Smooth muscle cell (in vitro differentiated cells): Measurements from ENCODE around the gene CTRL. TPM values are rescaled to one million over a fixed set of nuclear protein-coding genes. Genes with fewer than 3 reads are reported as not detected.

Experiments
- DNase-seq: peaks from one replicate; lab custom pipeline; 2025; ENCODE audit not compliant: unreplicated experiment; lab: John Stamatoyannopoulos, UW
- H2AFZ ChIP-seq: fragments of 200-600 bp; sonication (generic); 2 replicates; pipeline ENCODE4 v1.6.0; 2016; ENCODE audit warnings: antibody characterized with exemption, low read depth, mild to moderate bottlenecking
- H3F3A ChIP-seq: fragments of 200-600 bp; sonication (generic); 2 replicates; pipeline ENCODE4 v1.6.0; 2017; ENCODE audit warnings: antibody characterized with exemption, low read depth
- H3K27ac ChIP-seq: fragments of 200-600 bp; sonication (generic); 2 replicates; pipeline ENCODE4 v1.5.1; 2016; ENCODE audit warnings: low read depth, mild to moderate bottlenecking
- H3K27me3 ChIP-seq: fragments of 200-600 bp; sonication (generic); 2 replicates; pipeline ENCODE4 v1.6.1; 2016; ENCODE audit warnings: low read depth, mild to moderate bottlenecking
- H3K36me3 ChIP-seq: fragments of 200-600 bp; sonication (generic); 2 replicates; pipeline ENCODE4 v1.5.1; 2016; ENCODE audit warnings: low read depth
- H3K4me1 ChIP-seq: fragments of 200-600 bp; sonication (generic); 2 replicates; pipeline ENCODE4 v1.5.1; 2016; ENCODE audit warnings: low read depth
- H3K4me2 ChIP-seq: fragments of 200-600 bp; sonication (generic); 2 replicates; pipeline ENCODE4 v1.6.0; 2016; ENCODE audit warnings: mild to moderate bottlenecking
- H3K4me3 ChIP-seq: fragments of 200-600 bp; sonication (generic); 2 replicates; pipeline ENCODE4 v1.5.1; 2016; ENCODE audit warnings: mild to moderate bottlenecking
- H3K79me2 ChIP-seq: fragments of 200-600 bp; sonication (generic); 2 replicates; pipeline ENCODE4 v1.6.0; 2016; ENCODE audit warnings: low read depth, mild to moderate bottlenecking
- H3K9ac ChIP-seq: fragments of 200-600 bp; sonication (generic); 2 replicates; pipeline ENCODE4 v1.6.0; 2016; ENCODE audit warnings: low read depth
- H3K9me3 ChIP-seq: fragments of 200-600 bp; sonication (generic); replicated peaks from 2 replicates; pipeline ENCODE4 v1.5.1; 2016; ENCODE audit warnings: low read depth
- H4K20me1 ChIP-seq: fragments of 200-600 bp; sonication (generic); 2 replicates; pipeline ENCODE4 v1.6.0; 2016; ENCODE audit warnings: low read depth
- WGBS: methylation state at CpG from one replicate; pipeline ENCODE4 v1.1.7; 2016; ENCODE audit warnings: low lambda C conversion rate; 5-methylcytosine and 5-hydroxymethylcytosine counted together
- polyA plus RNA-seq: library from polyadenylated mRNA; unstranded; fragments of >200 nt; fragmentation: Nextera tagmentation; extraction: Ambion mirVana; gene quantifications from 2 replicates; pipeline ENCODE4 v1.2.1, GENCODE V29; 2016
- total RNA-seq: library from RNA; depleted of rRNA; stranded (reverse); fragments of >200 nt; gene quantifications from 2 replicates; pipeline ENCODE4 v1.2.3, GENCODE V29; 2014
- TF ChIP-seq, protein P1 (sequence below): fragments of 200-600 bp; sonication (generic); IDR thresholded peaks from 2 replicates; pipeline ENCODE4 v1.5.1; 2017; ENCODE audit warnings: borderline replicate concordance, mild to moderate bottlenecking, antibody characterized with exemption; ENCODE audit not compliant: insufficient read depth, poor library complexity, severe bottlenecking

CTRL gene
- total and polyA plus RNA-seq, 2 experiments from 2014 or later, result 0.90 to 14.8 TPM

- H3K27me3 ChIP-seq, result no peaks in the 10 kb centered on the region
Measured at GRCh38 chr16:67886387-67886786, 45.3 kb downstream of the CTRL start.

DNA sequence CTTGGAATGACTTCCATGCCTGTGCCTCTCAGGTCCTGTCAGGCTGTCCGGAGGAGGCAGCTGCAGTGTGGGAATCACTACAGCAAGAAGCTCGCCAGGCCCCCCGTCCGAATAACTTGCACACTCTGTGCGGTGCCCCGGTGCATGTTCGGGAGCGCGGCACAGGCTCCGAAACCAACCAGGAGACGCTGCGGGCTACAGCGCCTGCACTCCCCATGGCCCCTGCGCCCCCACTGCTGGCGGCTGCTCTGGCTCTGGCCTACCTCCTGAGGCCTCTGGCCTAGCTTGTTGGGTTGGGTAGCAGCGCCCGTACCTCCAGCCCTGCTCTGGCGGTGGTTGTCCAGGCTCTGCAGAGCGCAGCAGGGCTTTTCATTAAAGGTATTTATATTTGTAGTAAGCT, 45.7 kb downstream of the CTRL start:
- H2AFZ ChIP-seq, result no peak overlapping the region
- no peak overlapping the region for H3K27ac ChIP-seq
- H3K79me2 ChIP-seq, result no peaks in the 10 kb centered on the region
- H3K9ac ChIP-seq, result no peak overlapping the region
- no peak overlapping the region for H3K4me3 ChIP-seq
- H3K4me1 ChIP-seq, result peaks cover 5% of the 10 kb centered on the region
- TF ChIP-seq, protein P1, sequence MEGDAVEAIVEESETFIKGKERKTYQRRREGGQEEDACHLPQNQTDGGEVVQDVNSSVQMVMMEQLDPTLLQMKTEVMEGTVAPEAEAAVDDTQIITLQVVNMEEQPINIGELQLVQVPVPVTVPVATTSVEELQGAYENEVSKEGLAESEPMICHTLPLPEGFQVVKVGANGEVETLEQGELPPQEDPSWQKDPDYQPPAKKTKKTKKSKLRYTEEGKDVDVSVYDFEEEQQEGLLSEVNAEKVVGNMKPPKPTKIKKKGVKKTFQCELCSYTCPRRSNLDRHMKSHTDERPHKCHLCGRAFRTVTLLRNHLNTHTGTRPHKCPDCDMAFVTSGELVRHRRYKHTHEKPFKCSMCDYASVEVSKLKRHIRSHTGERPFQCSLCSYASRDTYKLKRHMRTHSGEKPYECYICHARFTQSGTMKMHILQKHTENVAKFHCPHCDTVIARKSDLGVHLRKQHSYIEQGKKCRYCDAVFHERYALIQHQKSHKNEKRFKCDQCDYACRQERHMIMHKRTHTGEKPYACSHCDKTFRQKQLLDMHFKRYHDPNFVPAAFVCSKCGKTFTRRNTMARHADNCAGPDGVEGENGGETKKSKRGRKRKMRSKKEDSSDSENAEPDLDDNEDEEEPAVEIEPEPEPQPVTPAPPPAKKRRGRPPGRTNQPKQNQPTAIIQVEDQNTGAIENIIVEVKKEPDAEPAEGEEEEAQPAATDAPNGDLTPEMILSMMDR, result no peak
- H3K4me2 ChIP-seq, result no peak overlapping the region
- H4K20me1 ChIP-seq, result peaks cover 16% of the 10 kb centered on the region
- no peaks in the 10 kb centered on the region for H3K36me3 ChIP-seq
- no peak for DNase-seq
- H3F3A ChIP-seq, result no peaks in the 10 kb centered on the region
- WGBS, result 97% methylated on average over 19 of the region's 19 CpGs
- no peaks in the 10 kb centered on the region for H3K9me3 ChIP-seq
- H3K27me3 ChIP-seq, result no peaks in the 10 kb centered on the region

More at GRCh38 chr16:67886387-67886786, 45.3 kb downstream of the CTRL start:
- 90% methylated on average over 5 of the region's 5 CpGs for WGBS
- Histone ChIP-seq H3K9ac (no peak overlapping the region), H3K27ac (no peak overlapping the region), H3K79me2 (no peaks in the 10 kb centered on the region), H3K4me1 (peaks cover 5% of the 10 kb centered on the region), H3K4me3 (no peak overlapping the region), H3K4me2 (no peak overlapping the region), H4K20me1 (peaks cover 16% of the 10 kb centered on the region), H3K9me3 (no peaks in the 10 kb centered on the region), H3K36me3 (no peaks in the 10 kb centered on the region), H2AFZ (no peak overlapping the region), H3F3A (no peaks in the 10 kb centered on the region)
- no peak for DNase-seq
- TF ChIP-seq, protein P1, result no peak

GRCh38 chr16:67885545-67885944, 46.1 kb downstream of the CTRL start:
- H3K9me3 ChIP-seq, result no peaks in the 10 kb centered on the region
- TF ChIP-seq, protein P1, result no peak
- no peaks in the 10 kb centered on the region for H3K27me3 ChIP-seq
- no peak for DNase-seq
- peaks cover 16% of the 10 kb centered on the region for H4K20me1 ChIP-seq
- H3K4me3 ChIP-seq, result no peak overlapping the region
- H2AFZ ChIP-seq, result no peak overlapping the region
- H3K4me1 ChIP-seq, result peaks cover 5% of the 10 kb centered on the region
- 95% methylated on average over 12 of the region's 12 CpGs for WGBS
- no peaks in the 10 kb centered on the region for H3K36me3 ChIP-seq
- no peaks in the 10 kb centered on the region for H3F3A ChIP-seq
- H3K79me2 ChIP-seq, result no peaks in the 10 kb centered on the region
- no peak overlapping the region for H3K9ac ChIP-seq
- no peak overlapping the region for H3K27ac ChIP-seq
- no peak overlapping the region for H3K4me2 ChIP-seq

DNA sequence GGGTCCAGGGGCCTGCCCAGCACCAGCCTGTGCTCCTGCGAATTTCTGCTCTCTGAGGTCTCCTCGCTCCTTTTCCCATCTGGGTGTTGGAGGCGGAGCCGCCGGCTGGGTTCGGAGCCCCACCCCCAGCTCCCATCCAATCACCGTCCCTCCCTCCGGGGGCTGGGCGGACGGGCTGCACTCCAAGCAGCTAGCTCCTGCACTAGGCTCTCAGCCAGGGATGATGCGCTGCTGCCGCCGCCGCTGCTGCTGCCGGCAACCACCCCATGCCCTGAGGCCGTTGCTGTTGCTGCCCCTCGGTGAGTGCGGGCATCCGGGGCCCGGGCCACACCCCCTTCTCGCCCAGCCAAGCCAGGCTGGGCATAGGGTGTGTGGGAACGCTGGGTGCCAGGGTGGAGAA, 47.0 kb downstream of the CTRL start, which contains the start of gene NRN1L:
NRN1L (plus strand) TSS at position 202 of the 400 bp plus-strand sequence; CDS start at position 221, 19 bp downstream.
- TF ChIP-seq, protein P1, result no peak
- no peaks in the 10 kb centered on the region for H3K79me2 ChIP-seq

More for the DNA sequence above, 47.0 kb downstream of the CTRL start, which contains the start of gene NRN1L:
- Histone ChIP-seq H3K9me3 (no peaks in the 10 kb centered on the region), H3K4me1 (peaks cover 5% of the 10 kb centered on the region), H3K4me2 (no peak within 1 kb of the TSS), H3F3A (no peaks in the 10 kb centered on the region), H3K36me3 (no peaks in the 10 kb centered on the region), H4K20me1 (peaks cover 16% of the 10 kb centered on the region), H3K4me3 (no peak within 1 kb of the TSS), H3K27ac (no peak within 1 kb of the TSS), H3K27me3 (no peaks in the 10 kb centered on the region), H2AFZ (no peak within 1 kb of the TSS), H3K9ac (no peak within 1 kb of the TSS)
- DNase-seq, result peak; percentile 43
- 30% methylated on average over 21 of the region's 22 CpGs for WGBS
